ENCODE results near the gene SOD3. TPM values are rescaled to one million over a fixed set of nuclear protein-coding genes. Genes with fewer than 3 reads are reported as not detected.

SOD3 gene
- total and polyA plus RNA-seq, 2 of the 13 experiments (the other 11 are each of a cell fraction or from before 2014, with no cell fraction given) = 0.04 TPM; not detected in 1

DNA sequence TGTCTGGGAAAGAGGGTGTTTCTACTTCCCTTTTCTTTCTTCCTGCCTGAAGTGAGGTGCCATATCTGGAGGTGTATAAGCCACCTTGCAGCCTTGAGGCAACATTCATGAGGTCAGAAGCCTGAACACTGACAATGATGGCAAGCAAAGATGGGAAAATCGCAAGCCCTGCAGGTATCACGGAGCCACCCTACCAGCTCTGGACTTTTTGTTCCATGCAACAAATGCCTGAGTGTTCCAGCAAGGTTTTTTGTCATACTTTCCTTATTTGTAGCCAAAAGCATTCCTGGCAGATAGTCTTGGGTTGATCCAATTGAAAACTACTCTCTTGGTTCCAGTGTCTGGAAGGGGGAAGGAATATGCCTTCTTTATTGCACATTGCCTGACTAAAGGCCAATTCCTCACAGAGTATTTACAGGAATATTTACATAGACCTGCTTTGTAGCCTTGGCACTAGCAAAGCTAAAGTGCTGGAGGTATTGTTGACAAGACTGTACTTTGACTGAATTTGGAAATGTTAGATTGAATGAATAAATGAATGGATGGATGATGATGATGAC, 14.4 kb upstream of the SOD3 start:
- CTCF ChIA-PET (ENCODE audit: low intra/inter-chr PET ratio, low total read pairs) = no interaction called here
- H3K27ac ChIP-seq (ENCODE audit: extremely low read length, insufficient read depth, low read length) = no peak overlapping the region
- no peaks in the 10 kb centered on the region for H4K20me1 ChIP-seq (ENCODE audit: insufficient read depth, low read length)
- 57% methylated on average over 2 of the region's 2 CpGs for WGBS (ENCODE audit: low lambda C conversion rate)
- intact Hi-C loops (cut with micrococcal nuclease; ENCODE audit: unreplicated experiment) (no loop called here), in situ Hi-C loops (cut with HindIII; ENCODE audit: extremely low pct_ligation_motif_present, low pct_unique_long_range_greater_than_20kb) (no loop called here)
- no TSS peak for BruUV-seq (replicated peaks)
- H3K36me3 ChIP-seq (replicated peaks in 1 of 2; ENCODE audit: control insufficient read depth in 1 of 2, insufficient read depth in 2 of 2, low read length in 2 of 2) = no peaks in the 10 kb centered on the region
- no peaks in the 10 kb centered on the region for H3K27me3 ChIP-seq (ENCODE audit: control insufficient read depth in 1 of 2, insufficient read depth in 2 of 2, low read length in 2 of 2)
- TF ChIP-seq ZKSCAN5 (CRISPR knock-in tag; IDR thresholded peaks at IDR 0.05) (no peak), ASH2L (IDR thresholded peaks at IDR 0.05; ENCODE audit: insufficient read length, low read depth, low read length) (no peak)
- TF ChIP-seq, protein P1, sequence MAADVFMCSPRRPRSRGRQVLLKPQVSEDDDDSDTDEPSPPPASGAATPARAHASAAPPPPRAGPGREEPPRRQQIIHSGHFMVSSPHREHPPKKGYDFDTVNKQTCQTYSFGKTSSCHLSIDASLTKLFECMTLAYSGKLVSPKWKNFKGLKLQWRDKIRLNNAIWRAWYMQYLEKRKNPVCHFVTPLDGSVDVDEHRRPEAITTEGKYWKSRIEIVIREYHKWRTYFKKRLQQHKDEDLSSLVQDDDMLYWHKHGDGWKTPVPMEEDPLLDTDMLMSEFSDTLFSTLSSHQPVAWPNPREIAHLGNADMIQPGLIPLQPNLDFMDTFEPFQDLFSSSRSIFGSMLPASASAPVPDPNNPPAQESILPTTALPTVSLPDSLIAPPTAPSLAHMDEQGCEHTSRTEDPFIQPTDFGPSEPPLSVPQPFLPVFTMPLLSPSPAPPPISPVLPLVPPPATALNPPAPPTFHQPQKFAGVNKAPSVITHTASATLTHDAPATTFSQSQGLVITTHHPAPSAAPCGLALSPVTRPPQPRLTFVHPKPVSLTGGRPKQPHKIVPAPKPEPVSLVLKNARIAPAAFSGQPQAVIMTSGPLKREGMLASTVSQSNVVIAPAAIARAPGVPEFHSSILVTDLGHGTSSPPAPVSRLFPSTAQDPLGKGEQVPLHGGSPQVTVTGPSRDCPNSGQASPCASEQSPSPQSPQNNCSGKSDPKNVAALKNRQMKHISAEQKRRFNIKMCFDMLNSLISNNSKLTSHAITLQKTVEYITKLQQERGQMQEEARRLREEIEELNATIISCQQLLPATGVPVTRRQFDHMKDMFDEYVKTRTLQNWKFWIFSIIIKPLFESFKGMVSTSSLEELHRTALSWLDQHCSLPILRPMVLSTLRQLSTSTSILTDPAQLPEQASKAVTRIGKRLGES (CRISPR knock-in tag; IDR thresholded peaks at IDR 0.05; ENCODE audit: borderline replicate concordance) = no peak
- POLR2A ChIA-PET = no interaction called here
- no peak overlapping the region for H2AFZ ChIP-seq (ENCODE audit: low read length)
- H3K4me3 ChIP-seq (replicated peaks in 1 of 3; ENCODE audit: insufficient read depth in 1 of 3, low read depth in 2 of 3, low read length in 3 of 3) = no peak overlapping the region
- H3K4me1 ChIP-seq (ENCODE audit: insufficient read depth, low read length) = no peaks in the 10 kb centered on the region
- no peak overlapping the region for H3K9ac ChIP-seq (ENCODE audit: insufficient read depth, low read depth, low read length)
- H3K79me2 ChIP-seq (ENCODE audit: insufficient read depth, low read length) = no peaks in the 10 kb centered on the region
- ATAC-seq (no peak), FAIRE-seq (no peak), DNase-seq (ENCODE audit: low spot score) (no peak)
- H3K9me3 ChIP-seq (ENCODE audit: low read length) = peaks cover 1% of the 10 kb centered on the region; the same call in 1 of the 2 replicates
- no peak overlapping the region for H3K4me2 ChIP-seq (ENCODE audit: low read depth, low read length)

DNA sequence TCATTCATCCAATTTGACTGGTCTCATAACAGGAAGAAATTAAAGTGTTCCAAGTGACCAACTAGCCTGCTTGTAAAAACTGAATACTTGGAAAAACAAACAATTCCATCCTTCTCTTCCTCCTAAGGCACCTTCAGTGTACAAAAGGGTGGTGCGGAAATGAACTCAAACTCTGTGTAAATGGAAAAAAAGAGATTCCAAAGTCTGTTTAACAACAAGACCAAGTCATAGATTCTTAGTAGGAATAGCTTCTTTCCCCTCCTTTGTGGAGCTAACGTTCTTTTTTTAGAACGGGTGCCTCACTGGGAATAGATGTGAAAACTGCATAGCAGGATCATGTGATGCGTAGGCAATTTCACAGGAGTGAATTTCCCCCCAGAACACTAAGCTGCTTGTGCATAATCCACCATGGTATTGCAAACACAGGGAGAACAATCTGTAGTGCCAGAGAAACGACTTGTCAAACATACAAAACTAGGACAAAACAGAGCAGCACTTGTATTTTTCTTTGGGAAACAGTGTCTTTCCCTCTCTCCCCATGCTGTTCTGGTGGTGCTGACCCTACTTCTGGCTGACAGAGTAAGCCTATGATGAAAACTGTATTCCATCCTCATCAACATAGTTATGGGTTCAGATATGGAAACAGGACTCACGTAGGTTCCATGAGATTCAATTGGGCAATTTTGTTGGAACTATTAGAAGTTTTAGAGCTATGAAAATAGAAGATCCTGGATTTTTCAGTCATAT, 13.2 kb upstream of the SOD3 start:
- H3K79me2 ChIP-seq (ENCODE audit: insufficient read depth, low read length) = no peaks in the 10 kb centered on the region
- H3K4me3 ChIP-seq (replicated peaks in 1 of 3; ENCODE audit: insufficient read depth in 1 of 3, low read depth in 2 of 3, low read length in 3 of 3) = no peak overlapping the region
- intact Hi-C loops (cut with micrococcal nuclease; ENCODE audit: unreplicated experiment) (no loop called here), in situ Hi-C loops (cut with HindIII; ENCODE audit: extremely low pct_ligation_motif_present, low pct_unique_long_range_greater_than_20kb) (no loop called here)
- H3K4me2 ChIP-seq (ENCODE audit: low read depth, low read length) = no peak overlapping the region
- no peak for DNase-seq (ENCODE audit: low spot score)
- no peak for FAIRE-seq
- H3K9me3 ChIP-seq (ENCODE audit: low read length) = peaks cover 4% of the 10 kb centered on the region
- WGBS (ENCODE audit: low lambda C conversion rate) = 12% methylated on average over 6 of the region's 6 CpGs
- POLR2A ChIA-PET = no interaction called here
- no TSS peak for BruUV-seq (replicated peaks)
- no peaks in the 10 kb centered on the region for H3K4me1 ChIP-seq (ENCODE audit: insufficient read depth, low read length)
- no peaks in the 10 kb centered on the region for H4K20me1 ChIP-seq (ENCODE audit: insufficient read depth, low read length)
- H3K27ac ChIP-seq (ENCODE audit: extremely low read length, insufficient read depth, low read length) = no peak overlapping the region
- no peak for ATAC-seq
- no peak overlapping the region for H3K9ac ChIP-seq (ENCODE audit: insufficient read depth, low read depth, low read length)
- no peak overlapping the region for H2AFZ ChIP-seq (ENCODE audit: low read length)
- no peaks in the 10 kb centered on the region for H3K27me3 ChIP-seq (ENCODE audit: control insufficient read depth in 1 of 2, insufficient read depth in 2 of 2, low read length in 2 of 2)
- H3K36me3 ChIP-seq (replicated peaks in 1 of 2; ENCODE audit: control insufficient read depth in 1 of 2, insufficient read depth in 2 of 2, low read length in 2 of 2) = no peaks in the 10 kb centered on the region
- no peak for TF ChIP-seq GTF3A (CRISPR knock-in tag; conservative IDR thresholded peaks at IDR 0.05)
- TF ChIP-seq, protein P2, sequence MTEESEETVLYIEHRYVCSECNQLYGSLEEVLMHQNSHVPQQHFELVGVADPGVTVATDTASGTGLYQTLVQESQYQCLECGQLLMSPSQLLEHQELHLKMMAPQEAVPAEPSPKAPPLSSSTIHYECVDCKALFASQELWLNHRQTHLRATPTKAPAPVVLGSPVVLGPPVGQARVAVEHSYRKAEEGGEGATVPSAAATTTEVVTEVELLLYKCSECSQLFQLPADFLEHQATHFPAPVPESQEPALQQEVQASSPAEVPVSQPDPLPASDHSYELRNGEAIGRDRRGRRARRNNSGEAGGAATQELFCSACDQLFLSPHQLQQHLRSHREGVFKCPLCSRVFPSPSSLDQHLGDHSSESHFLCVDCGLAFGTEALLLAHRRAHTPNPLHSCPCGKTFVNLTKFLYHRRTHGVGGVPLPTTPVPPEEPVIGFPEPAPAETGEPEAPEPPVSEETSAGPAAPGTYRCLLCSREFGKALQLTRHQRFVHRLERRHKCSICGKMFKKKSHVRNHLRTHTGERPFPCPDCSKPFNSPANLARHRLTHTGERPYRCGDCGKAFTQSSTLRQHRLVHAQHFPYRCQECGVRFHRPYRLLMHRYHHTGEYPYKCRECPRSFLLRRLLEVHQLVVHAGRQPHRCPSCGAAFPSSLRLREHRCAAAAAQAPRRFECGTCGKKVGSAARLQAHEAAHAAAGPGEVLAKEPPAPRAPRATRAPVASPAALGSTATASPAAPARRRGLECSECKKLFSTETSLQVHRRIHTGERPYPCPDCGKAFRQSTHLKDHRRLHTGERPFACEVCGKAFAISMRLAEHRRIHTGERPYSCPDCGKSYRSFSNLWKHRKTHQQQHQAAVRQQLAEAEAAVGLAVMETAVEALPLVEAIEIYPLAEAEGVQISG (CRISPR knock-in tag; IDR thresholded peaks at IDR 0.05) = no peak
- TF ChIP-seq ZNF713 (CRISPR knock-in tag; IDR thresholded peaks at IDR 0.05) = no peak
- CTCF ChIA-PET (ENCODE audit: low intra/inter-chr PET ratio, low total read pairs) = no interaction called here
